ENCODE measurements around the gene MECP2.

DNA sequence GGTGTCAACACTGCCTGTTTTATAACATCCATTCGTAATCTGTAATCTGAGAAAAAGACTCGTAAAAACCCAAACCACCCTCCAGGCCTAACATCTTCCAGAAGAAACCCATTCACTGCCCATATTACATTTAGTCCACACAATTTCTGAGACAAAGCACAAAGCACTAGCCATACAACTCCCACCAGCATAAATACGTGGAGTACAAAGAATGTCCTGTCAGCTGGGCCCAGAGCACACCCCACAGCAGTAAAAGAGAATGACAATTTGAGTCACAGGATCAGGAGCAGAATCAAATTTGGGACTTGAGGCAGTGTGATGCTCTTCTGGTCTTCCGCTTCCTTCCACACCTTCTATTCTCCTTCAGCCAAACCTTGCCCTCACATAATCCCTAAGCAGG is 6.8 kb downstream of the MECP2 start:
- TF ChIP-seq CTCF (conservative IDR thresholded peaks at IDR 0.05; ENCODE audit: low read depth, low read length) (no peak), EZH2 (IDR thresholded peaks at IDR 0.05; ENCODE audit: borderline replicate concordance, low read depth, low read length, poor library complexity, severe bottlenecking) (no peak)
